HCT116 (cell line): ENCODE results near the gene CASTOR1.

ENCODE experiments used
- CEBPB ChIP-seq: IDR thresholded peaks from 2 replicates; pipeline ENCODE4 v1.6.1; 2012; ENCODE audit warnings: low read depth
- EZH2 ChIP-seq: fragments of 200-600 bp; sonication (generic); IDR thresholded peaks from 2 replicates; pipeline ENCODE4 v1.6.1; 2017; ENCODE audit warnings: antibody characterized with exemption, mixed run types
- FOSL1 ChIP-seq: IDR thresholded peaks from 2 replicates; pipeline ENCODE4 v1.6.1; 2012; ENCODE audit warnings: low read depth
- POLR2A ChIP-seq: IDR thresholded peaks from 2 replicates; pipeline ENCODE4 v1.7.0; 2011; ENCODE audit warnings: borderline replicate concordance; ENCODE audit not compliant: insufficient read depth, insufficient read length; ENCODE audit errors: extremely low read depth
- POLR2AphosphoS5 ChIP-seq: IDR thresholded peaks from 2 replicates; pipeline ENCODE4 v1.6.1; 2011; ENCODE audit warnings: mild to moderate bottlenecking, low read depth, low read length, moderate library complexity
- RAD21 ChIP-seq: IDR thresholded peaks from 2 replicates; pipeline ENCODE4 v1.6.1; 2012; ENCODE audit warnings: low read depth, mild to moderate bottlenecking
- SIN3A ChIP-seq: IDR thresholded peaks from 2 replicates; pipeline ENCODE4 v1.6.1; 2012; ENCODE audit warnings: low read depth
- SP1 ChIP-seq: IDR thresholded peaks from 2 replicates; pipeline ENCODE4 v1.6.1; 2012; ENCODE audit warnings: low read depth
- SRF ChIP-seq: IDR thresholded peaks from 2 replicates; pipeline ENCODE4 v1.6.1; 2012; ENCODE audit warnings: low read depth
- ZNF274 ChIP-seq: fragments of 200-500 bp; sonication (Bioruptor generic); IDR thresholded peaks from 2 replicates; pipeline ENCODE4 v1.6.1; 2014; ENCODE audit warnings: mild to moderate bottlenecking, low read depth, low read length, inconsistent platforms
- TF ChIP-seq, protein P1 (sequence below), 3 experiments: fragments of 200-600 bp in 1 of 3; sonication (generic) in 1 of 3; IDR thresholded peaks in 2 of 3; conservative IDR thresholded peaks in 1 of 3; 2 replicates each; pipeline ENCODE4 v1.5.1; 2012 to 2017; ENCODE audit warnings: low read depth in 2 of 3, low read length in 2 of 3, antibody characterized with exemption in 1 of 3, borderline replicate concordance in 1 of 3, control low read depth in 1 of 3, mild to moderate bottlenecking in 1 of 3, mixed read lengths in 1 of 3, mixed run types in 1 of 3, moderate library complexity in 1 of 3; ENCODE audit not compliant: insufficient read depth in 1 of 3
- TF ChIP-seq, protein P2 (sequence below): IDR thresholded peaks from 2 replicates; pipeline ENCODE4 v1.6.1; 2012; ENCODE audit warnings: low read depth
- TF ChIP-seq, protein P3 (sequence below): IDR thresholded peaks from 2 replicates; pipeline ENCODE4 v1.6.1; 2011; ENCODE audit warnings: mild to moderate bottlenecking, low read length, moderate library complexity; ENCODE audit not compliant: insufficient replicate concordance; ENCODE audit errors: extremely low read depth
- TF ChIP-seq, protein P4 (sequence below): IDR thresholded peaks from 2 replicates; pipeline ENCODE4 v1.6.1; 2012

DNA sequence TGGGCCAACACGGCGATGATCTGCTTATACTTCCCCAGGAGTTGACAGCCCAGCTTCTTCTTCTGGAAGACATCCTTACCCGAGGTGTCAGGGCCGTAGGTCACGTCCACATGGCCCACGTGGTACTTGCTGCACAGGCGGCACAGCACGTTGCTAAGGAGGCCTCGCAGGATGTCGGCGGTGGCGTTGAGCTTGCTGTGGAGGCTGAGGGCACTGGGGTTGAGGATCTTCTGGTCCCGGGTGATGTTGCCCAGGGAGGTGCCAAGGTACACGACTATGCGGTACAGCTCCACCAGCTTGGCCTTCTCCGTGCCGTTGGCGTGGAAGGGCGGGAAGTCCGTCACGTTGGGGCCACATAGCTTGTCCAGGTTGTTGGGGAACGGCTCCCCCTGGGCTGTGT lies 45.6 kb downstream of the CASTOR1 start:
- TF ChIP-seq, protein P1, sequence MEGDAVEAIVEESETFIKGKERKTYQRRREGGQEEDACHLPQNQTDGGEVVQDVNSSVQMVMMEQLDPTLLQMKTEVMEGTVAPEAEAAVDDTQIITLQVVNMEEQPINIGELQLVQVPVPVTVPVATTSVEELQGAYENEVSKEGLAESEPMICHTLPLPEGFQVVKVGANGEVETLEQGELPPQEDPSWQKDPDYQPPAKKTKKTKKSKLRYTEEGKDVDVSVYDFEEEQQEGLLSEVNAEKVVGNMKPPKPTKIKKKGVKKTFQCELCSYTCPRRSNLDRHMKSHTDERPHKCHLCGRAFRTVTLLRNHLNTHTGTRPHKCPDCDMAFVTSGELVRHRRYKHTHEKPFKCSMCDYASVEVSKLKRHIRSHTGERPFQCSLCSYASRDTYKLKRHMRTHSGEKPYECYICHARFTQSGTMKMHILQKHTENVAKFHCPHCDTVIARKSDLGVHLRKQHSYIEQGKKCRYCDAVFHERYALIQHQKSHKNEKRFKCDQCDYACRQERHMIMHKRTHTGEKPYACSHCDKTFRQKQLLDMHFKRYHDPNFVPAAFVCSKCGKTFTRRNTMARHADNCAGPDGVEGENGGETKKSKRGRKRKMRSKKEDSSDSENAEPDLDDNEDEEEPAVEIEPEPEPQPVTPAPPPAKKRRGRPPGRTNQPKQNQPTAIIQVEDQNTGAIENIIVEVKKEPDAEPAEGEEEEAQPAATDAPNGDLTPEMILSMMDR (IDR thresholded peaks at IDR 0.05 in 2 of 3, conservative IDR thresholded peaks at IDR 0.05 in 1 of 3; ENCODE audit: borderline replicate concordance in 1 of 3, insufficient read depth in 1 of 3, low read depth in 2 of 3, low read length in 2 of 3) = no peak
- TF ChIP-seq, protein P2, sequence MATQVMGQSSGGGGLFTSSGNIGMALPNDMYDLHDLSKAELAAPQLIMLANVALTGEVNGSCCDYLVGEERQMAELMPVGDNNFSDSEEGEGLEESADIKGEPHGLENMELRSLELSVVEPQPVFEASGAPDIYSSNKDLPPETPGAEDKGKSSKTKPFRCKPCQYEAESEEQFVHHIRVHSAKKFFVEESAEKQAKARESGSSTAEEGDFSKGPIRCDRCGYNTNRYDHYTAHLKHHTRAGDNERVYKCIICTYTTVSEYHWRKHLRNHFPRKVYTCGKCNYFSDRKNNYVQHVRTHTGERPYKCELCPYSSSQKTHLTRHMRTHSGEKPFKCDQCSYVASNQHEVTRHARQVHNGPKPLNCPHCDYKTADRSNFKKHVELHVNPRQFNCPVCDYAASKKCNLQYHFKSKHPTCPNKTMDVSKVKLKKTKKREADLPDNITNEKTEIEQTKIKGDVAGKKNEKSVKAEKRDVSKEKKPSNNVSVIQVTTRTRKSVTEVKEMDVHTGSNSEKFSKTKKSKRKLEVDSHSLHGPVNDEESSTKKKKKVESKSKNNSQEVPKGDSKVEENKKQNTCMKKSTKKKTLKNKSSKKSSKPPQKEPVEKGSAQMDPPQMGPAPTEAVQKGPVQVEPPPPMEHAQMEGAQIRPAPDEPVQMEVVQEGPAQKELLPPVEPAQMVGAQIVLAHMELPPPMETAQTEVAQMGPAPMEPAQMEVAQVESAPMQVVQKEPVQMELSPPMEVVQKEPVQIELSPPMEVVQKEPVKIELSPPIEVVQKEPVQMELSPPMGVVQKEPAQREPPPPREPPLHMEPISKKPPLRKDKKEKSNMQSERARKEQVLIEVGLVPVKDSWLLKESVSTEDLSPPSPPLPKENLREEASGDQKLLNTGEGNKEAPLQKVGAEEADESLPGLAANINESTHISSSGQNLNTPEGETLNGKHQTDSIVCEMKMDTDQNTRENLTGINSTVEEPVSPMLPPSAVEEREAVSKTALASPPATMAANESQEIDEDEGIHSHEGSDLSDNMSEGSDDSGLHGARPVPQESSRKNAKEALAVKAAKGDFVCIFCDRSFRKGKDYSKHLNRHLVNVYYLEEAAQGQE = no peak
- TF ChIP-seq SP1 (no peak), POLR2A (no peak), ZNF274 (no peak), POLR2AphosphoS5 (no peak), FOSL1 (no peak), SIN3A (no peak), EZH2 (no peak), SRF (no peak), RAD21 (no peak), CEBPB (no peak)
- TF ChIP-seq, protein P3, sequence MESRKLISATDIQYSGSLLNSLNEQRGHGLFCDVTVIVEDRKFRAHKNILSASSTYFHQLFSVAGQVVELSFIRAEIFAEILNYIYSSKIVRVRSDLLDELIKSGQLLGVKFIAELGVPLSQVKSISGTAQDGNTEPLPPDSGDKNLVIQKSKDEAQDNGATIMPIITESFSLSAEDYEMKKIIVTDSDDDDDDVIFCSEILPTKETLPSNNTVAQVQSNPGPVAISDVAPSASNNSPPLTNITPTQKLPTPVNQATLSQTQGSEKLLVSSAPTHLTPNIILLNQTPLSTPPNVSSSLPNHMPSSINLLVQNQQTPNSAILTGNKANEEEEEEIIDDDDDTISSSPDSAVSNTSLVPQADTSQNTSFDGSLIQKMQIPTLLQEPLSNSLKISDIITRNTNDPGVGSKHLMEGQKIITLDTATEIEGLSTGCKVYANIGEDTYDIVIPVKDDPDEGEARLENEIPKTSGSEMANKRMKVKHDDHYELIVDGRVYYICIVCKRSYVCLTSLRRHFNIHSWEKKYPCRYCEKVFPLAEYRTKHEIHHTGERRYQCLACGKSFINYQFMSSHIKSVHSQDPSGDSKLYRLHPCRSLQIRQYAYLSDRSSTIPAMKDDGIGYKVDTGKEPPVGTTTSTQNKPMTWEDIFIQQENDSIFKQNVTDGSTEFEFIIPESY = no peak
- TF ChIP-seq, protein P4, sequence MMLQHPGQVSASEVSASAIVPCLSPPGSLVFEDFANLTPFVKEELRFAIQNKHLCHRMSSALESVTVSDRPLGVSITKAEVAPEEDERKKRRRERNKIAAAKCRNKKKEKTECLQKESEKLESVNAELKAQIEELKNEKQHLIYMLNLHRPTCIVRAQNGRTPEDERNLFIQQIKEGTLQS = no peak
